PFSK-1 (cell line): Measurements from ENCODE around the gene OR10H2.

Source experiments
- POLR2AphosphoS5 ChIP-seq: IDR thresholded peaks from 2 replicates; pipeline ENCODE4 v1.6.1; 2012; ENCODE audit warnings: low read depth, mild to moderate bottlenecking, control low read depth, low read length, moderate library complexity
- REST ChIP-seq, 2 experiments: IDR thresholded peaks; 2 replicates each; pipeline versions ENCODE4 v1.6.1 to v1.8.0; 2011 to 2012; ENCODE audit warnings: low read depth in 2 of 2, low read length in 2 of 2, control low read depth in 1 of 2, inconsistent platforms in 1 of 2, mild to moderate bottlenecking in 1 of 2, moderate library complexity in 1 of 2; ENCODE audit not compliant: insufficient read depth in 1 of 2
- SIN3A ChIP-seq: IDR thresholded peaks from 2 replicates; pipeline ENCODE4 v1.6.1; 2012; ENCODE audit warnings: mild to moderate bottlenecking, low read length, moderate library complexity, borderline replicate concordance; ENCODE audit not compliant: insufficient read depth
- TAF1 ChIP-seq: IDR thresholded peaks from 2 replicates; pipeline ENCODE4 v1.6.1; 2012; ENCODE audit warnings: low read length, control low read depth, borderline replicate concordance; ENCODE audit not compliant: insufficient read depth

DNA sequence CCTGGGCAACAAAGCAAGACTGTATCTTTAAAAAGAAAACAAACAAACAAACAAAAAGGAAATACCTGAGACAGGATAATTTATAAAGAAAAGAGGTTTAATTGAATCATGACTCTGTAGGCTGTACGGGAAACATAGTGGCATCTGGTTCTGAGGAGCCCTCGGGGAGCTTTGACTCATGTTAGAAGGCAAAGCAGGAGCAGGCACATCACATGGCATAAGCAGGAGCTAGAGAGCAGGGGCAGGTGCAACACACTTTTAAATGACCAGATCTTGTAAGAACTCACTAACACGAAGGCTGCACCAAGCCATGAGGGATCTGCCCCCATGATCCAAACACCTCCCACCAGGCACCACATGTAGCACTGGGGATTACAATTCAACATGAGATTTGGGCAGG, 13.2 kb upstream of the OR10H2 start:
- TF ChIP-seq POLR2AphosphoS5 (no peak), REST (IDR thresholded peaks at IDR 0.05; ENCODE audit: insufficient read depth in 1 of 2, low read depth in 2 of 2, low read length in 2 of 2) (no peak), SIN3A (no peak), TAF1 (no peak)
